Prostate gland (tissue), 2 donors: ENCODE results near the gene GPR161. TPM values are rescaled to one million over a fixed set of nuclear protein-coding genes. Genes with fewer than 3 reads are reported as not detected.

ENCODE experiments used
- DNase-seq: peaks from one replicate; pipeline ENCODE4 v3.0.0-alpha.2; 2019; ENCODE audit warnings: low spot score
- H3K27ac ChIP-seq, 2 donors: fragments of 200-600 bp; sonication (generic); 2 replicates each; pipeline ENCODE4 v1.5.1; 2017 to 2019
- H3K27me3 ChIP-seq: fragments of 200-600 bp; sonication (generic); replicated peaks from 2 replicates; pipeline ENCODE4 v1.5.1; 2019; ENCODE audit not compliant: insufficient read depth
- H3K36me3 ChIP-seq, 2 donors: fragments of 200-600 bp; sonication (generic); 1 replicate in 1 of 2; 2 replicates in 1 of 2; pipeline versions ENCODE4 v1.5.1 to v1.8.1; 2017 to 2019
- H3K4me1 ChIP-seq: fragments of 200-600 bp; sonication (generic); replicated peaks from 2 replicates; pipeline ENCODE4 v1.5.1; 2019
- H3K4me3 ChIP-seq, 2 donors: fragments of 200-600 bp; sonication (generic); 2 replicates each; pipeline ENCODE4 v1.5.1; 2017 to 2019
- H3K9me3 ChIP-seq: fragments of 200-600 bp; sonication (generic); 2 replicates; pipeline ENCODE4 v1.5.1; 2017
- POLR2A ChIP-seq: fragments of 450-650 bp; IDR thresholded peaks from one replicate; pipeline ENCODE4 v1.6.1; 2016; ENCODE audit warnings: antibody characterized with exemption, mild to moderate bottlenecking
- POLR2AphosphoS5 ChIP-seq: sonication (generic); formaldehyde crosslinking; IDR thresholded peaks from one replicate; pipeline ENCODE4 v1.6.1; 2017; ENCODE audit warnings: antibody characterized with exemption
- WGBS: methylation state at CpG from one replicate; pipeline ENCODE4 v1.1.5; 2018; 5-methylcytosine and 5-hydroxymethylcytosine counted together
- intact Hi-C: fragments of 100-400 bp; cut with DNase I; formaldehyde crosslinking; loops from one replicate; pipeline ENCODE4 v1.14.2; 2022
- total RNA-seq, 2 donors: library from RNA; depleted of rRNA; stranded (reverse); fragments of >200 nt; gene quantifications; one replicate each; pipeline ENCODE4 v1.1.0, GENCODE V29; 2016
- TF ChIP-seq, protein P1 (sequence below), 4 experiments: fragments of 200-600 bp in 2 of 4; fragments of 450-650 bp in 2 of 4; sonication (generic) in 2 of 4; IDR thresholded peaks; 1 replicate in 3 of 4; 2 replicates in 1 of 4; pipeline ENCODE4 v1.5.1; 2016 to 2019; ENCODE audit warnings: antibody characterized with exemption in 4 of 4, mild to moderate bottlenecking in 2 of 4, moderate library complexity in 2 of 4

GPR161 gene
- total RNA-seq, 2 donors from 2014 or later, result 4.5 to 23.3 TPM

GRCh38 chr1:168042362-168042761 is 94.4 kb downstream of the GPR161 start:
- Histone ChIP-seq H3K36me3 (no peaks in the 10 kb centered on the region), H3K27ac (no peak overlapping the region), H3K4me1 (no peaks in the 10 kb centered on the region), H3K27me3 (no peaks in the 10 kb centered on the region), H3K9me3 (no peaks in the 10 kb centered on the region), H3K4me3 (no peak overlapping the region)
- 96% methylated on average over 2 of the region's 2 CpGs for WGBS
- DNase-seq, result no peak
- TF ChIP-seq POLR2AphosphoS5, result no peak
- TF ChIP-seq POLR2A, result no peak
- TF ChIP-seq, protein P1, sequence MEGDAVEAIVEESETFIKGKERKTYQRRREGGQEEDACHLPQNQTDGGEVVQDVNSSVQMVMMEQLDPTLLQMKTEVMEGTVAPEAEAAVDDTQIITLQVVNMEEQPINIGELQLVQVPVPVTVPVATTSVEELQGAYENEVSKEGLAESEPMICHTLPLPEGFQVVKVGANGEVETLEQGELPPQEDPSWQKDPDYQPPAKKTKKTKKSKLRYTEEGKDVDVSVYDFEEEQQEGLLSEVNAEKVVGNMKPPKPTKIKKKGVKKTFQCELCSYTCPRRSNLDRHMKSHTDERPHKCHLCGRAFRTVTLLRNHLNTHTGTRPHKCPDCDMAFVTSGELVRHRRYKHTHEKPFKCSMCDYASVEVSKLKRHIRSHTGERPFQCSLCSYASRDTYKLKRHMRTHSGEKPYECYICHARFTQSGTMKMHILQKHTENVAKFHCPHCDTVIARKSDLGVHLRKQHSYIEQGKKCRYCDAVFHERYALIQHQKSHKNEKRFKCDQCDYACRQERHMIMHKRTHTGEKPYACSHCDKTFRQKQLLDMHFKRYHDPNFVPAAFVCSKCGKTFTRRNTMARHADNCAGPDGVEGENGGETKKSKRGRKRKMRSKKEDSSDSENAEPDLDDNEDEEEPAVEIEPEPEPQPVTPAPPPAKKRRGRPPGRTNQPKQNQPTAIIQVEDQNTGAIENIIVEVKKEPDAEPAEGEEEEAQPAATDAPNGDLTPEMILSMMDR (IDR thresholded peaks at IDR 0.05), result no peak
- intact Hi-C loops, result no loop called here

GRCh38 chr1:168035345-168035744 is 101.4 kb downstream of the GPR161 start:
- Histone ChIP-seq H3K4me3 (no peak overlapping the region), H3K9me3 (no peaks in the 10 kb centered on the region), H3K27ac (no peak overlapping the region), H3K27me3 (no peaks in the 10 kb centered on the region), H3K4me1 (no peaks in the 10 kb centered on the region), H3K36me3 (no peaks in the 10 kb centered on the region)
- 85% methylated on average over 5 of the region's 5 CpGs for WGBS
- intact Hi-C loops, result no loop called here
- DNase-seq, result no peak
- TF ChIP-seq POLR2A (no peak), POLR2AphosphoS5 (no peak)
- TF ChIP-seq, protein P1 (IDR thresholded peaks at IDR 0.05), result no peak

GRCh38 chr1:168032029-168032428 is 104.7 kb downstream of the GPR161 start:
- TF ChIP-seq, protein P1 (IDR thresholded peaks at IDR 0.05), result no peak
- no peak for TF ChIP-seq POLR2AphosphoS5
- TF ChIP-seq POLR2A, result no peak
- Histone ChIP-seq H3K9me3 (no peaks in the 10 kb centered on the region), H3K36me3 (no peaks in the 10 kb centered on the region), H3K27me3 (no peaks in the 10 kb centered on the region), H3K4me3 (no peak overlapping the region), H3K4me1 (no peaks in the 10 kb centered on the region), H3K27ac (no peak overlapping the region)
- DNase-seq, result no peak
- intact Hi-C loops, result no loop called here
- 87% methylated on average over 1 of the region's 1 CpG for WGBS

DNA sequence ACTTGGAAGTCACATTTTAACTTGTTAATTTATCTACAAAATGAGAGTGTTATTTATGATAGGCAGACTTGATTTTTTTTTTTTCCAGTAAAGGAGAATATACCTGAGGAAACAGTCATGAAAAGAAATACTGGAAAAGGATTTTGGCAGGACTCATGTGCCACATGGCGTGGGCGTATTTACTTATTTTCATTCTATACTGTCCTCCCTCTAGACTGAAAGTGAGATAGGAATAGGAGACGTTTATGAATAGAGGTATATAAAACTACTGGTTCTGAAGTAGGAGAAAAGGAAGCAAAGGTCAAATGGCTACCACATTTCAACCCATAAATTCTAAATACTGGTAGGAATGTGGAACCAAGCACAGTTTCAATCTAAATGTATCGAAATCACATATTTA is 105.1 kb downstream of the GPR161 start:
- H3K4me3 ChIP-seq, result no peak overlapping the region
- no peaks in the 10 kb centered on the region for H3K27me3 ChIP-seq
- no peaks in the 10 kb centered on the region for H3K36me3 ChIP-seq
- WGBS, result 76% methylated on average over 4 of the region's 4 CpGs
- TF ChIP-seq, protein P1 (IDR thresholded peaks at IDR 0.05), result no peak
- TF ChIP-seq POLR2A (no peak), POLR2AphosphoS5 (no peak)
- H3K4me1 ChIP-seq, result no peaks in the 10 kb centered on the region
- no peak overlapping the region for H3K27ac ChIP-seq
- intact Hi-C loops, result no loop called here
- no peak for DNase-seq
- no peaks in the 10 kb centered on the region for H3K9me3 ChIP-seq

DNA sequence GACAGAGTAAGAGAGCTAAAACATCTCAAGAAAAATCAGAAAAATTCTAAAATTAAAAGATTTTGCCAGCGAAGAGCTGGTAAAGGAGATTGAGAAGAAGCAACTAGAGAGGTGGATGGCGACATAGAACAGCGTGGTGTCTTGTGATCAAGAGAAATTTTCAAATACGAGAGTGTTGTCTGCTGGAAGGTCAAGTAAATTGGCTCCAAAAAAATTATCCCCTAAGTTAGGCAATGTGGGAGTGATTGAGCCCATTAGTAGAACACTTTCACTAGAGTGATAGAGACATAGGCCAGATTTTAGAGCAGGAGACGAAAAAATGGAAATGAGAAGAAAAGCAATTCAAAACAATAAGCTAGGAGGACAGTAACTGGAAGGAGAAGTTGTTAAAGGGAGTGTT is 105.5 kb downstream of the GPR161 start:
- no peaks in the 10 kb centered on the region for H3K4me1 ChIP-seq
- H3K27ac ChIP-seq, result no peak overlapping the region
- TF ChIP-seq POLR2AphosphoS5 (no peak), POLR2A (no peak)
- TF ChIP-seq, protein P1 (IDR thresholded peaks at IDR 0.05), result no peak
- intact Hi-C loops, result no loop called here
- no peak overlapping the region for H3K4me3 ChIP-seq
- DNase-seq, result no peak
- no peaks in the 10 kb centered on the region for H3K27me3 ChIP-seq
- H3K9me3 ChIP-seq, result no peaks in the 10 kb centered on the region
- WGBS, result 94% methylated on average over 5 of the region's 5 CpGs
- no peaks in the 10 kb centered on the region for H3K36me3 ChIP-seq

Other genes with a start within 250 kb of the GPR161 start
- gene ADCY10, start 222.8 kb downstream of the GPR161 start, total RNA-seq, result 1 to 10 TPM in 1 of 2 donors, under 1 TPM in 1; 0.05 to 1.4 TPM
- 100 to 1,000 TPM in 1 of 2 donors, 10 to 100 TPM in 1; 71.4 to 116 TPM for gene DCAF6, start 200.2 kb downstream of the GPR161 start, total RNA-seq
- 100 to 1,000 TPM in 1 of 2 donors, 10 to 100 TPM in 1; 78.9 to 169 TPM for gene MPC2, start 199.9 kb downstream of the GPR161 start, total RNA-seq
- gene TIPRL, start 42.0 kb upstream of the GPR161 start, total RNA-seq, result 10 to 100 TPM; 14.2 to 29.9 TPM
- 10 to 100 TPM; 44.1 to 76.8 TPM for gene SFT2D2, start 89.1 kb upstream of the GPR161 start, total RNA-seq
- 1 to 10 TPM; 1.9 to 3.8 TPM for gene TBX19, start 143.9 kb upstream of the GPR161 start, total RNA-seq